ENCODE results near the gene PCDHGA1. TPM values are rescaled to one million over a fixed set of nuclear protein-coding genes. Genes with fewer than 3 reads are reported as not detected.

Gene PCDHGA1
- total and polyA plus RNA-seq, 9 of the 15 experiments (the other 6 are each of a cell fraction or from before 2014, with no cell fraction given): 0.05 to 0.26 (median 0.18) TPM; not detected in 2

- peaks cover 61 to 67% of the 10 kb centered on the region in 2 experiments for H3K27me3 ChIP-seq (ENCODE audit: control insufficient read depth in 2 of 2, insufficient read depth in 2 of 2, low read length in 2 of 2)
- no peak for DNase-seq (ENCODE audit: extremely low read depth in 1 of 4, low spot score in 3 of 4)
- TF ChIP-seq ZNF316 (IDR thresholded peaks at IDR 0.05): no peak
- no peak for TF ChIP-seq MCM7 (IDR thresholded peaks at IDR 0.05)
- no peak for TF ChIP-seq LCOR (CRISPR knock-in tag; IDR thresholded peaks at IDR 0.05)
- TF ChIP-seq EHMT2 (IDR thresholded peaks at IDR 0.05): no peak
- TF ChIP-seq POLR2B (IDR thresholded peaks at IDR 0.05; ENCODE audit: low read depth, partially characterized antibody): no peak
- H3K9me3 ChIP-seq (replicated peaks; ENCODE audit: control insufficient read depth, insufficient read depth, low read depth, low read length): no peaks in the 10 kb centered on the region
- 0 out of 2 replicates have a peak, but pooled peaks cover 5% of the 10 kb centered on the region for H4K20me1 ChIP-seq (replicated peaks; ENCODE audit: control insufficient read depth, insufficient read depth, low read length)
- ChIA-PET POLR2A (interaction anchor here (0.9 kb wide), 1 partner anchor 29 kb away, joined by 4 read pairs; no protein-coding TSS in a partner anchor), CTCF (ENCODE audit: low intra/inter-chr PET ratio) (no interaction called here)
- intact Hi-C loops (cut with micrococcal nuclease): no loop called here
- ATAC-seq: no peak
- no peak overlapping the region for H3K4me3 ChIP-seq
- BruUV-seq (replicated peaks): no TSS peak
- no peak for FAIRE-seq
- WGBS (ENCODE audit: insufficient coverage, low coverage, missing lambda C conversion rate): 17% methylated on average over 9 of the region's 9 CpGs
- H2AFZ ChIP-seq (ENCODE audit: low read depth, low read length): no peak overlapping the region
- no peak overlapping the region for H3K27ac ChIP-seq (ENCODE audit: extremely low read depth, low read depth, low read length)
- peaks cover 0 to 6% of the 10 kb centered on the region in 2 experiments; a peak in 2 of 5 replicates for H3K4me1 ChIP-seq (replicated peaks in 1 of 2; ENCODE audit: control insufficient read depth in 2 of 2, insufficient read depth in 2 of 2, low read length in 2 of 2)
- H3K36me3 ChIP-seq (ENCODE audit: control insufficient read depth, insufficient read depth, low read length): no peaks in the 10 kb centered on the region
- no peak overlapping the region for H3K4me2 ChIP-seq (ENCODE audit: insufficient read depth, low read length)
- no peak overlapping the region for H3K9ac ChIP-seq (ENCODE audit: insufficient read depth in 1 of 2, low read depth in 2 of 2, low read length in 2 of 2)
- no peaks in the 10 kb centered on the region for H3K9me1 ChIP-seq (ENCODE audit: control insufficient read depth, insufficient read depth, low read length)
- no peaks in the 10 kb centered on the region for H3K79me2 ChIP-seq (ENCODE audit: control insufficient read depth, insufficient read depth, low read length)
- in situ Hi-C loops (cut with MboI): no loop called here
Measured at GRCh38 chr5:141486091-141486490, 155.8 kb downstream of the PCDHGA1 start.

- Histone ChIP-seq H3K4me3 (no peak overlapping the region), H2AFZ (ENCODE audit: low read depth, low read length) (no peak overlapping the region), H3K4me2 (ENCODE audit: insufficient read depth, low read length) (no peak overlapping the region), H3K9ac (ENCODE audit: insufficient read depth in 1 of 2, low read depth in 2 of 2, low read length in 2 of 2) (no peak overlapping the region), H3K9me3 (replicated peaks; ENCODE audit: control insufficient read depth, insufficient read depth, low read depth, low read length) (no peaks in the 10 kb centered on the region), H4K20me1 (replicated peaks; ENCODE audit: control insufficient read depth, insufficient read depth, low read length) (0 out of 2 replicates have a peak, but pooled peaks cover 5% of the 10 kb centered on the region), H3K36me3 (ENCODE audit: control insufficient read depth, insufficient read depth, low read length) (no peaks in the 10 kb centered on the region), H3K27ac (ENCODE audit: extremely low read depth, low read depth, low read length) (no peak overlapping the region), H3K4me1 (replicated peaks in 1 of 2; ENCODE audit: control insufficient read depth in 2 of 2, insufficient read depth in 2 of 2, low read length in 2 of 2) (peaks cover 0 to 15% of the 10 kb centered on the region in 2 experiments; a peak in 2 of 5 replicates), H3K27me3 (ENCODE audit: control insufficient read depth in 2 of 2, insufficient read depth in 2 of 2, low read length in 2 of 2) (peaks cover 64 to 78% of the 10 kb centered on the region in 2 experiments), H3K79me2 (ENCODE audit: control insufficient read depth, insufficient read depth, low read length) (no peaks in the 10 kb centered on the region), H3K9me1 (ENCODE audit: control insufficient read depth, insufficient read depth, low read length) (no peaks in the 10 kb centered on the region)
- CTCF ChIA-PET (ENCODE audit: low intra/inter-chr PET ratio): interaction anchor here (0.6 kb wide), 1 partner anchor 10 kb away, joined by 4 read pairs; no protein-coding TSS in a partner anchor
- TF ChIP-seq HMGN3 (IDR thresholded peaks at IDR 0.05; ENCODE audit: borderline replicate concordance, extremely low read depth, insufficient read length, low read depth, low read length) (no peak), SRSF3 (IDR thresholded peaks at IDR 0.05; ENCODE audit: insufficient read depth, low read length) (no peak), GABPA (tag; conservative IDR thresholded peaks at IDR 0.05; ENCODE audit: low read depth) (no peak), AFF4 (CRISPR knock-in tag; IDR thresholded peaks at IDR 0.05) (no peak)
- POLR2A ChIA-PET: interaction anchor here (0.7 kb wide), 1 partner anchor 242 kb away, joined by 3 read pairs; the partner anchor contains the start of gene PCDHB15
- no peak for FAIRE-seq
- no peak for DNase-seq (ENCODE audit: extremely low read depth in 1 of 4, low spot score in 3 of 4)
- in situ Hi-C loops (cut with MboI) (no loop called here), intact Hi-C loops (cut with micrococcal nuclease) (no loop called here)
- no TSS peak for BruUV-seq (replicated peaks)
- 0% methylated on average over 7 of the region's 7 CpGs for WGBS (ENCODE audit: insufficient coverage, low coverage, missing lambda C conversion rate)
- ATAC-seq: no peak
Measured at GRCh38 chr5:141487131-141487530, 156.8 kb downstream of the PCDHGA1 start.

All from K562 (cell line).